Measurements from ENCODE around the gene TNRC6B.
"Not testable (repeated sequence)": the region's sequence is repeated elsewhere in the genome, so short reads cannot be mapped to it uniquely, and the experiment has no call there.

Gene TNRC6B, protein sequence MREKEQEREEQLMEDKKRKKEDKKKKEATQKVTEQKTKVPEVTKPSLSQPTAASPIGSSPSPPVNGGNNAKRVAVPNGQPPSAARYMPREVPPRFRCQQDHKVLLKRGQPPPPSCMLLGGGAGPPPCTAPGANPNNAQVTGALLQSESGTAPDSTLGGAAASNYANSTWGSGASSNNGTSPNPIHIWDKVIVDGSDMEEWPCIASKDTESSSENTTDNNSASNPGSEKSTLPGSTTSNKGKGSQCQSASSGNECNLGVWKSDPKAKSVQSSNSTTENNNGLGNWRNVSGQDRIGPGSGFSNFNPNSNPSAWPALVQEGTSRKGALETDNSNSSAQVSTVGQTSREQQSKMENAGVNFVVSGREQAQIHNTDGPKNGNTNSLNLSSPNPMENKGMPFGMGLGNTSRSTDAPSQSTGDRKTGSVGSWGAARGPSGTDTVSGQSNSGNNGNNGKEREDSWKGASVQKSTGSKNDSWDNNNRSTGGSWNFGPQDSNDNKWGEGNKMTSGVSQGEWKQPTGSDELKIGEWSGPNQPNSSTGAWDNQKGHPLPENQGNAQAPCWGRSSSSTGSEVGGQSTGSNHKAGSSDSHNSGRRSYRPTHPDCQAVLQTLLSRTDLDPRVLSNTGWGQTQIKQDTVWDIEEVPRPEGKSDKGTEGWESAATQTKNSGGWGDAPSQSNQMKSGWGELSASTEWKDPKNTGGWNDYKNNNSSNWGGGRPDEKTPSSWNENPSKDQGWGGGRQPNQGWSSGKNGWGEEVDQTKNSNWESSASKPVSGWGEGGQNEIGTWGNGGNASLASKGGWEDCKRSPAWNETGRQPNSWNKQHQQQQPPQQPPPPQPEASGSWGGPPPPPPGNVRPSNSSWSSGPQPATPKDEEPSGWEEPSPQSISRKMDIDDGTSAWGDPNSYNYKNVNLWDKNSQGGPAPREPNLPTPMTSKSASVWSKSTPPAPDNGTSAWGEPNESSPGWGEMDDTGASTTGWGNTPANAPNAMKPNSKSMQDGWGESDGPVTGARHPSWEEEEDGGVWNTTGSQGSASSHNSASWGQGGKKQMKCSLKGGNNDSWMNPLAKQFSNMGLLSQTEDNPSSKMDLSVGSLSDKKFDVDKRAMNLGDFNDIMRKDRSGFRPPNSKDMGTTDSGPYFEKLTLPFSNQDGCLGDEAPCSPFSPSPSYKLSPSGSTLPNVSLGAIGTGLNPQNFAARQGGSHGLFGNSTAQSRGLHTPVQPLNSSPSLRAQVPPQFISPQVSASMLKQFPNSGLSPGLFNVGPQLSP (N-terminal part only)
- 294 to 388 reads per million in 2 donors for total RNA-seq

DNA sequence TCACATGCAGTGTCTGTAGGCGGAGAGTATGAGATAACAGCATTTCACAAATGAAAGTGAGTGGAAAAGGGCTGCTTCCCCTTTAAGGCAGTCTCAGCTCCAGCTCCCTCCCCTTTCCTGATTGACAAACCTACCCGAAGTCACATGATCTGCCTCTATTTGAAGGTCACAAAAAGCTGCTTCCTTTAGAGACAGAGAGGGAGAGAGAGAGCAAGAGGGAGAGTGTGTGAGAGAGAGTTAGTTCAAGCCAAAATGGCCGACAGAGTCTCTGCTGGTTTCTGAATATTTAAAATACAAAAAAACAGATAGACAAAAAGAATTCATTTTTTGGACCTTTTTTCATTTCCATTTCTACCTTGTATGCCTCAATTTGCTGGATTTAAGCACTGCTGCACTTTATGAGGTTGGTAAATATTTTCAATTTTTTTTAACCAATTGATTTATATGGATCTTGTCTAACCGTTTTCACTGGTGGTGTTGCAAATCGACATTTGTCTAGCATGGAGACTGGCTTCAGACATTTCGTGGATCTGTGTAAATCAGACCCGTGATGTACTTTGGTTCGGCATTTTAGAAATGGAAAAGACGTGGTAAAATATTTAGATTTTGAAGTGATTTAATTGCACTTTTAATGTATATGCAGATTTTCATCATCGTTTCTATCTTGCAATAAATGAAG, at the start of gene TNRC6B:
TNRC6B (plus strand) TSS at position 188 of the 679 bp plus-strand sequence; CDS start at position 399, 211 bp downstream.
- DNase-seq = no peak

GRCh38 chr22:40128989-40129388, 48.7 kb upstream of the TNRC6B start:
- no peak for DNase-seq

- DNase-seq = no peak
These were observed 40.6 kb upstream of the TNRC6B start for GRCh38 chr22:40137132-40137531.

DNA sequence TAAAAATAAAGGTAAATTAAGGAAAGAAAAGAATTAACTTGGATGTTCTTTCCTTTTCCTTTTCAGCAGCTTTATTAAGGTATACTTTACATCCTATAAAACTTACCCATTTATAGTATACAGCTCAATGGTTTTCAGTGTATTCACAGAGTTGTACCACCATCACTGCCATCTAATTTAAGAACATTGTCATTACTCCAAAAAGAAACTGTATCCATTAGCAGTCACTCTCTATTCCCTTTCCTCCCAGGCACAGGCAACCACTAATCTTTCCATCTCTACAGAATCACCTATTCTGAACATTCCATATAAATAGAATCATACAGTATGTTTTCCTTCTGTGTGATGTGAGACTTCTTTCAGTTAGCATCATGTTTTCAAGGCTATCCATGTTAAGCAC, 38.9 kb upstream of the TNRC6B start:
- no peak for DNase-seq

DNA sequence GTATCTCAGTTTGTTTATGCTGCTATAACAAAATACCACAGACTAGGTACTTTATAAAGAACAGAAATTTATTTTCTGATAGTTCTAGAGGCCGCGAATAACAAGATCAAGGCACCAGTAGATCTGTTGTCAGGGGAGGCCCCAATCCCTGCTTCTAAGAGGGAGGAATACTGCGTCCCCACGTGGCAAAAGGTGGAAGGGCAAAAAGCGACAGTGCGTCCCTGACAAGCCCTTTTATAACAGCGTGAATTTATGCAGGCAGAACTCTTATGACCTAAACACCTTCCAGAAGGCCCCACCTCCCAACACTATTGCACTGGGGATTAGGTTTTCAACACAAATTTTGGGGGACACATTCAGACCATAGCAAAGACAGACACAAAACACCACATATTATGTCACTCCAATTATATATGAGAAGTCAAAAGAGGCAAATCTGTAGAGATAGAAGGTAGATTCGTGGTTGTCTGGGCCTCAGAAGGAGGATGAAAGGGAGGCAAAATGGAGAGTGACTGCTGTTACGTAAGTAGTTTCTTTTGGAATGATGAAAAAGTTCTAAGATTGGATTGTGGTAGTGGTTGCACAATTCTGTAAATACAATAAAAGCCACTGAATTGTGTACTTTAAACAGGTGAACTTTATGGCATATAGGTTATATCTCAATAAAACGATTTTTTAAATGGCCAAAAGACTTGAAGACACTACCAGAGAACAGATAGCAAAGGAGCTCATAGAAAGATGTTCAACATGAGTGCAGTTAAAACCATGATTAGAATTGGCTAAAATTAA, 30.1 kb upstream of the TNRC6B start:
- no peak for DNase-seq

DNA sequence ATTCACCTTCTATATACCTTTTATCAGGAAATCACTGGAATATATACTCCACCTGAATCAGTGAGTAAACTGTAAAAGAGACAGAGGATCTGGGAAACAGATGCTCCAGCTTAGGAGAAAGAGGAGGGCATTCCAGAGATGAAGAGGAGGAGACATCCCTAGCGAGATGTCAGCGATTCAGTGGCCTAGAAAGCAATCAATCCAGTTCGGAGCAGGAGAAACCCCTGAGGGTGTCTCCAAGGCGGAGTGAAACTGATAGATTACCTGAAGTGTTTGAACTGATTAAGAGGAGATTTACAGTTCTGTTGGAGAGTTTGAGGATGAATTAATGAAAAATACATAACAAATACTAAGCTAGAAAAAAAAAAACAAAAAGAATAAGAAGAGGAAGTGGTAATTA, 24.5 kb upstream of the TNRC6B start:
- no peak for DNase-seq

DNA sequence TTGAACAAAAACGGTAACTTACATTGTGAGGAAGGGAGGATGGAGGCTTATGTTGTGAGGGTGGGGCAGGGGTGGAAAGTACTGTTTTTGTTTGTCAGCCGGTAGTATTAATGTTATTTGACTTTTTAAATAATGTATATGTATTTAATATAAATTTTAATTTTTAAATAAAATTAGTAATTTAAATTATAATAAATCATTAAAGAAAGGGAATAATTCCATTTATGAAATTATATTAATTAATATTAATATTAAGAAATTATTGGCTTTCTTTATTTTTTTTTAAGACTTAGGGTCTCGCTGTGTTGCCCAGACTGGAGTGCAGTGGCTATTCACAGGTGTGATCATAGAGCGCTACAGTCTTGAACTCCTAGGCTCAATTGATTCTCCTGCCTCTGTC, 24.0 kb upstream of the TNRC6B start:
- DNase-seq = no peak

GRCh38 chr22:40156001-40156516, 21.7 kb upstream of the TNRC6B start:
- DNase-seq = no peak

- not testable (repeated sequence) for DNase-seq
These were observed 21.0 kb upstream of the TNRC6B start for GRCh38 chr22:40156682-40157081.

DNA sequence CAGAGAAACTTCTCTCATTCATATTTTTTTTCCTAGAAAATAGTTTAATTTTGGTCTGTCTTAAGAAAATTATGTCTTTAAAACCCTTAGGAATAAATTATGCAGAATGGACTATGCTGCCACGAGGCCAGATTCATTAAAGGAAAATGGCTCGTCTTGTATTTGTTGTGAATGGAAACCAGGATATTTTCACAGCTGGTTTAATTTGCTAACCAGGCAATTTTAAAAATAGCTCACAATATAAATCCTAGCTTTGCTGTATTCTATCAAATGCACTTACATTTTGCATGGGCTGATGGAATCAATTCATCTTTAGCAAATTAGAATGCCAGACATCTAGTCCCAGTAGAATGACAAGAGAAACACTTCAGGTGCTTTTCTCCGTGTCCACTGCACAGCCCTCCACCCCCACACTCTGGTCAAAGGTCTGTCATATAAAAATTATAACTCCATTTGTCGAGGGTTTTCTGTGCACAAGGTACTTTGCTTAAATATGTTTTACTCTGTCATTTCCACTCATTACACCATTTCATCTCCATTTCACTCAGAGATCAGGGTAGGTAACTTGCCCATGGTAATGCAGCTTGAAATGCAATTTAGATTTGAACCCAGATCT, 20.3 kb upstream of the TNRC6B start:
- DNase-seq = no peak

GRCh38 chr22:40161194-40161593, 16.5 kb upstream of the TNRC6B start:
- no peak for DNase-seq

GRCh38 chr22:40165537-40165936, 12.2 kb upstream of the TNRC6B start:
- DNase-seq = not testable (repeated sequence)

DNA sequence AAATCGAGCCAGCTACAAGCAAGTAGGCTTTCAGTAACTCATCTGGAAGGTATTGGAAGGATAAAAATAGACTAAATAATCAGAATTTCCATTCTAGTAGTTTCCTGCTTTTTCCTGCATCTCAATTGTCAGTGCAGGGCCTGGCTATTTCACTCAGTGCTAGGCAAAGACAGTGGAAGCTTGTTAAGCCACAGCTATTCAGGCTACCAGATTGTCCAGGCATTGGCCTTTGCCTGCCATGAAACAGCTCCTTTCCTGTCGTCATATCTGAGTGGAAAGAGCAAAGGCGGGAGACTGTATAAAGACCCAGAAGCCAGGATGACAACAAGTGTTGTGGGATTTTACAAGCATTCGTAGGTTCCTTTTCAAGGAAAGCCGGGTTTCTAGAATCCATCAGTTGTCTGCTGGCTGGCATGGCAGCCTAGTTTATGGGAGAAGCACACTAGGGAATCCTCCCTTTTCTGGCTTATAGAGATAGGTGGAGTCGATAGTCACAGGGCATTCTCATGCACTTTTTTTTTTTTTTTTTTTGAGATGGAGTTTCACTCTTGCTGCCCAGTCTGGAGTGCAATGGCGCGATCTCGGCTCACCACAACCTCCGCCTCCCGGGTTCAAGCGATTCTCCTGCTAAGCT, 2.0 kb upstream of the TNRC6B start:
- no peak for DNase-seq

DNA sequence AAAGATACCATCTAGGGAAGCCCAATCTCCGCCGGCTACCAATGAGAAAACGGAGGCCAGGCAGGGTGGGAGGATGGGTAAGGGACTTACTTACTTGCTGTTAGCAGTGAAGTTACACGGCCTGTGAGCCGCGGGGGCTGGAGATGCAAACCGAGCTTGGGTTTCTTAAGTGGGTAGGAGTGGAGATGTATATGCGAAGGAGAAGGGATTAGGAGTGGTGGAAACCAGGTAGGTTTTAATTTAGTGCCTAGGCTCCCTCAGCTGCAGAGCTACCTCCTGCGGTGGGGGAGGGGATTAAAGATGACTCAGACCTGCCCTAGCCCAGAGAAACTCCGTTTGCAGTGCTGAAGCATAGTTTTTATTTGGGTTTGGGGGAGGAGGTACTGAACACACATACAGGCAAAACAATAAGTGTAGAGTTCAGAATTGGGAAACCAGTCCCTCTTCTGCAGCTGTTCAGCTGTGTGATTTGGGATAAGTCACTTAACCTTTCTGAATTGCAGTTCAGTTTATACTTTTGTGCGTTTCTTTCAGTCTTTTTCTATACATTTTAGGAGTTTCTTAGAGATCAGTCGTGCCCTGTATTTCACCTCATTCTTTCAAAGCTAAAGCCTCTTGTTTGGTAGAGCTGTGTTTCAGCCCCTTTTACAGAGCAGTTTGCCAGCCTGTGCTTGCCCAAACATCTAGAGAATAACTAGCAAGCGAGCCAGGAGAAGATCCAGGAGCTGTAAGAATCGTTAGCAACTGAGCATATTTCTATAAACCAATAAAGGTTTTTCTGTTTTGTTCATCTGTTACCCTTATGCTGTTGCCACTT, 596 bp upstream of the TNRC6B start:
- no peak for DNase-seq

GRCh38 chr22:40178417-40179409, 988 bp downstream of the TNRC6B start:
- DNase-seq = no peak

GRCh38 chr22:40179526-40179925, 1.8 kb downstream of the TNRC6B start:
- DNase-seq = no peak

GRCh38 chr22:40180403-40180802, 2.7 kb downstream of the TNRC6B start:
- DNase-seq = no peak

DNA sequence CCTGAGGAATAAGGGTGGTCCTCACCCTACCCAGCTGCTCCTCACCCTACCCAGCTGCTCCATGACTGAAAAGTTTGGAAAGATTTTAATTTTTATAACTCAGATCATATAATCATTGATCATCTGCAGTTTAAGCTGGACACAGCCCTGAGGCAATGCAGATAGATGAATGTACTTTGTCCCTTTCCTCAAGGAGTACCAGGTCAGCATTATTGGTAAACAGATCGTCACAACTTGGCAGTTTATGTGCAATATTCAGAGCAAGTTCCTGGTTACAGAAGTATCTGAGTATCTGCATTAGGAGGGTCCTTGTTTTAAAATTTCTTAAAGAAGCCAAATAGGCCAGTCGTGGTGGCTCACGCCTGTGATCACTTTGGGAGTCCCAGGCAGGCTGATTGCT, 3.6 kb downstream of the TNRC6B start:
- no peak for DNase-seq

Measured in activated gamma-delta T cell (primary cell).